NOMO-1 (cell line): ENCODE results near the gene TMUB1.

Experiments
- DNase-seq, 2 experiments: peaks; one replicate each; lab custom pipeline; 2025; ENCODE audit not compliant: unreplicated experiment in 2 of 2; lab: John Stamatoyannopoulos, UW

Gene TMUB1

GRCh38 chr7:151104411-151105235, 21.3 kb upstream of the TMUB1 start:
- DNase-seq, result no peak

GRCh38 chr7:151103973-151104372, 20.7 kb upstream of the TMUB1 start:
- DNase-seq, result no peak

GRCh38 chr7:151102991-151103390, 19.7 kb upstream of the TMUB1 start:
- no peak for DNase-seq

GRCh38 chr7:151101621-151102396, 18.5 kb upstream of the TMUB1 start:
- no peak for DNase-seq

GRCh38 chr7:151100921-151101320, 17.6 kb upstream of the TMUB1 start:
- DNase-seq, result no peak

- DNase-seq, result no peak
Measured at GRCh38 chr7:151099486-151100211, 16.4 kb upstream of the TMUB1 start.

GRCh38 chr7:151095828-151096475, 12.7 kb upstream of the TMUB1 start:
- no peak for DNase-seq

GRCh38 chr7:151095123-151095797, 12.0 kb upstream of the TMUB1 start:
- no peak for DNase-seq

- DNase-seq, result no peak
Measured at GRCh38 chr7:151094675-151095074, 11.4 kb upstream of the TMUB1 start.

- no peak for DNase-seq
Measured at GRCh38 chr7:151093748-151094147, 10.5 kb upstream of the TMUB1 start.

GRCh38 chr7:151091988-151092387, 8.7 kb upstream of the TMUB1 start:
- DNase-seq, result no peak

- DNase-seq, result no peak
Measured at GRCh38 chr7:151091431-151091830, 8.1 kb upstream of the TMUB1 start.

GRCh38 chr7:151091003-151091402, 7.7 kb upstream of the TMUB1 start:
- DNase-seq, result no peak

- no peak for DNase-seq
Measured at GRCh38 chr7:151089893-151090730, 6.8 kb upstream of the TMUB1 start.

GRCh38 chr7:151088856-151089699, 5.8 kb upstream of the TMUB1 start:
- DNase-seq, result no peak

- DNase-seq, result no peak
Measured at GRCh38 chr7:151088019-151088855, 4.9 kb upstream of the TMUB1 start.

- peak in 1 of 2 experiments; percentile 18 for DNase-seq
Measured at GRCh38 chr7:151087245-151088018, 4.1 kb upstream of the TMUB1 start.
